GM12875 (cell line): Measurements from ENCODE around the gene UFD1.
"Not testable (repeated sequence)": the region's sequence is repeated elsewhere in the genome, so short reads cannot be mapped to it uniquely, and the experiment has no call there.

Experiments
- H3K4me3 ChIP-seq: one replicate; pipeline ENCODE4 v1.5.1; 2011; ENCODE audit warnings: low read depth, low read length, control low read depth
- TF ChIP-seq, protein P1 (sequence below): IDR thresholded peaks from 2 replicates; pipeline ENCODE4 v1.5.1; 2011; ENCODE audit warnings: low read depth, mild to moderate bottlenecking, control low read depth, inconsistent platforms, low read length, moderate library complexity, borderline replicate concordance; ENCODE audit not compliant: insufficient read depth

Gene UFD1

DNA sequence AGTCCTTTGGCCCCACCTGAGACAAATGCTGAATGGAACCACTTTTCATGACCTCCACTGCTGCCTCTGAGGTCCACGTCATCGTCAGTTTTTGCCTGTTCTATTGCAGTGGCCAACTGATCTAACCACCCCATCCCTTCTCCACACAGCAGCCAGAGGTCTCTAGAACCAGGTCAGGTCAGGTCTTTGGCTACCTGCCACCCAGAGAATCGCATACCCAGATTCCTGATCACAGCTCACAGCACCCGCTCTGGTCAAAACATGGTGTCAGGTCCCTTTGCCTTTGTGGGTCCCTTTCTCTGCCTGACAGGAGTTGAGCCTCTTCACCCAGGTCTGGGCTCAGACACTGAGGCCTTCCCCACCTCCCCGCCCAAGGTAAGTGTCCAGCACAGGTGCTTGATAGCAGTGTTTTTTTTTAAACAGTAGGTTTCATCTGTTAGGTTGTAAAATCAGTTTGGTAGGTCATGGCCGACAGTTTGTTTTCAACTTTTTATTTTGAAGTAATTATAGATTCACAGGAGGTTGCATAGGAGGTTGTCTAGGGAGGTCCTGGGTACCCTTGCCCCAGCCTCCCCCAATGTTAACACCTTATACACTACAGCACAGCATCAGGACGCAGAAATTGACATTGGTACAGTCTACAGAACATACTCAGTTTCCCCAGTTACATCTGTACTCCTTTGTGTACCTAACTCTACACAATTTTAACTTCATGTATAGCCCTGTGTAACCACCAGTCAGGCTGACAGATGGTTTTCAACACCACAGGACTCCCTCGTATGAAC lies 38.4 kb downstream of the UFD1 start:
- TF ChIP-seq, protein P1, sequence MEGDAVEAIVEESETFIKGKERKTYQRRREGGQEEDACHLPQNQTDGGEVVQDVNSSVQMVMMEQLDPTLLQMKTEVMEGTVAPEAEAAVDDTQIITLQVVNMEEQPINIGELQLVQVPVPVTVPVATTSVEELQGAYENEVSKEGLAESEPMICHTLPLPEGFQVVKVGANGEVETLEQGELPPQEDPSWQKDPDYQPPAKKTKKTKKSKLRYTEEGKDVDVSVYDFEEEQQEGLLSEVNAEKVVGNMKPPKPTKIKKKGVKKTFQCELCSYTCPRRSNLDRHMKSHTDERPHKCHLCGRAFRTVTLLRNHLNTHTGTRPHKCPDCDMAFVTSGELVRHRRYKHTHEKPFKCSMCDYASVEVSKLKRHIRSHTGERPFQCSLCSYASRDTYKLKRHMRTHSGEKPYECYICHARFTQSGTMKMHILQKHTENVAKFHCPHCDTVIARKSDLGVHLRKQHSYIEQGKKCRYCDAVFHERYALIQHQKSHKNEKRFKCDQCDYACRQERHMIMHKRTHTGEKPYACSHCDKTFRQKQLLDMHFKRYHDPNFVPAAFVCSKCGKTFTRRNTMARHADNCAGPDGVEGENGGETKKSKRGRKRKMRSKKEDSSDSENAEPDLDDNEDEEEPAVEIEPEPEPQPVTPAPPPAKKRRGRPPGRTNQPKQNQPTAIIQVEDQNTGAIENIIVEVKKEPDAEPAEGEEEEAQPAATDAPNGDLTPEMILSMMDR = no peak
- no peak overlapping the region for H3K4me3 ChIP-seq

DNA sequence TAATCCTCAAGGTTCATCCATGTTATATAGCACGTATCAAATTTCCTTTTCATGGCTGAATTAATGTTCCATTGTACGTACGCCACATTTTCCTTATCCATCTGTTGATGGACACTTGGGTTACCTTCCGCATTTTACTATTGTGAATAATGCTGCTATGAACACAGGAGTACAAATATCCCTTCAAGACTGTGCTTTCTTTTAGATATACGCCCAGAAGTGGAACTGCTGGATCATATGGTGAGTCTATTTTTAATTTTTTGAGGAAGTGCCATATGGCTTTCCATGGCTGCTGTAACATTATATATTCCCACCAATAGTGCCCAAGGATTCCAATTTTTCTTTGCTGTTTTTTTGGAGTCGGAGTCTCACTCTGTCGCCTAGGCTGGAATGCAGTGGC lies 40.7 kb downstream of the UFD1 start:
- no peak overlapping the region for H3K4me3 ChIP-seq
- TF ChIP-seq, protein P1 = no peak

DNA sequence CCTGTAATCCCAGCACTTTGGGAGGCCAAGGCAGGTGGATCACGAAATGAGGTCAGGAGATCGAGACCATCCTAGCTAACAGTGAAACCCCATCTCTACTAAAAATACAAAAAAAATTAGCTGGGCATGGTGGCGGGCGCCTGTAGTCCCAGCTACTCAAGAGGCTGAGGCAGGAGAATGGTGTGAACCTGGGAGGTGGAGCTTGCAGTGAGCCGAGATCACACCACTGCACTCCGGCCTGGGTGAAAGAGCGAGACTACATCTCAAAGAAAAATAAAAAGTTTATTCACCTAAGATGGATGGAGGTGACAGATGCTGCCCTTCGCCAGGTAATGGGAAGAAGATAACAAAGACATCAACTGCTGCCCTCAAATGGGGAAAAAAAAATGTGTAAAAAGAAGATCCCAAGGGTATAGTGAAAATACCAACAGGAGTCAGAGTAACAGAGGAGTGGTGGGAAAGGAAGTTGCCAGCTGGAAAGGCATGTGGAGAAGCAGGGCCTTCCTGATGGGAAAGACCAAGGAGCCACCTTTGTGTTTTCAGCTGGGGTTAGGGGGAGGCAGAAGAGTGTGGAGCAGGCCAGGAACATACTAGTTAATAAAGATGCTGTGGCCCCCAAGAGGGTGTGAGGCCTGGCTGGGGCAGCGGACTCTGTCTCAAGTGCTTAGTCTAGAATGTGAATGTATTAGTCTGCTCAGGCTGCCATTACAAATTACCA lies 42.4 kb downstream of the UFD1 start:
- H3K4me3 ChIP-seq = not testable (repeated sequence)

DNA sequence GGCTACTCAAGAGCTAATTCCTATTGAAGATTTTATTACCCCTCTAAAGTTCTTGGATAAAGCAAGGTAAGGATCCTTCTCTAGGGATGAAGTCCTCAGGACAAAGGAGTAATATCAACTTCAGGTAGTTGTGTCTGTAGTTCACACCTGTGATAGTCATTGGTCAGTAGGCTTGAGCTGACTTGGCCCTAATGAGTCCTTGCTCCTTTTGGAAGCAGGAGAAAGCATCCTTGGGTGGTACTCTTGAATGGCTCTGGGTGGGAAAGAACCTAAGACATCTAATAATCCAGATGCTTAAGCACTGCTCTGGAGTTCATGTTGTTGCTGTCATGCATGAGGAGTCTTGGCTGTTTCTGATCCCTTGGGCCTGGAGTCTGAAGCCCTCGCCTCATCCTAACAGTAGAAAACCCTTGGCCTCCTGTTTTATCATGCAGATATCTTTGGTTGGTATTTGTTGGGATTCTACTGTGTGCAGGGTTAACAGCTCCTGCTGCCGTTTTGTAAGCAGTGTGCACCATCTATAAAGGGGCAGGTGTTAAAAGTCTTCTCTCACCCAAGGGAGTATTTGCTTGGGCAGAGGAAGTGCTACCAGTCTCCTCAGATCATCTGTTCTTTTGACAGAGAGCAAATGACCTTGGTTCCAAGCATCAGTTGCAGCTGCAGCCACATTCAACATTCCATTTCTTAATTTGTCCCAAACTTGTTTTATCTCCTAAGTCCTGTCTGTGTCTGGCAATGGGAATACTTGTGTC lies 44.0 kb downstream of the UFD1 start:
- TF ChIP-seq, protein P1 = no peak
- H3K4me3 ChIP-seq = no peak overlapping the region

DNA sequence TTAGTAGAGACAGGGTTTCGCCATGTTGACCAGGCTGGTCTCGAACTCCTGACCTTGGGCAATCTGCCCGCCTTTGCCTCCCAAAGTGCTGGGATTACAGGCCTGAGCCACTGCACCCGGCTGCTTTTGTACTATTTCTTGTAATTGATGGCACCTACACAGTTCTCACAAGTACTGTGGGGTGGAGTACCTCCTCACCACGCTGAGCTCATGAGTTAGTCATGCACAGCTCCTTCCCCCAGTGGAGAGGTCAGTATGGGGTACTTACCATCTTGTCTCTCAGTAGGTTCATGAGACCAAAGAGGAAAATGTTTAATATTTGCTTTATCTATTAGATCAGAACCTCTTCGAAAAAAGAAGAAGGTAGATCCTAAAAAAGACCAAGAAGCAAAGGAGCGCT lies 44.6 kb downstream of the UFD1 start:
- TF ChIP-seq, protein P1 = no peak
- no peak overlapping the region for H3K4me3 ChIP-seq

DNA sequence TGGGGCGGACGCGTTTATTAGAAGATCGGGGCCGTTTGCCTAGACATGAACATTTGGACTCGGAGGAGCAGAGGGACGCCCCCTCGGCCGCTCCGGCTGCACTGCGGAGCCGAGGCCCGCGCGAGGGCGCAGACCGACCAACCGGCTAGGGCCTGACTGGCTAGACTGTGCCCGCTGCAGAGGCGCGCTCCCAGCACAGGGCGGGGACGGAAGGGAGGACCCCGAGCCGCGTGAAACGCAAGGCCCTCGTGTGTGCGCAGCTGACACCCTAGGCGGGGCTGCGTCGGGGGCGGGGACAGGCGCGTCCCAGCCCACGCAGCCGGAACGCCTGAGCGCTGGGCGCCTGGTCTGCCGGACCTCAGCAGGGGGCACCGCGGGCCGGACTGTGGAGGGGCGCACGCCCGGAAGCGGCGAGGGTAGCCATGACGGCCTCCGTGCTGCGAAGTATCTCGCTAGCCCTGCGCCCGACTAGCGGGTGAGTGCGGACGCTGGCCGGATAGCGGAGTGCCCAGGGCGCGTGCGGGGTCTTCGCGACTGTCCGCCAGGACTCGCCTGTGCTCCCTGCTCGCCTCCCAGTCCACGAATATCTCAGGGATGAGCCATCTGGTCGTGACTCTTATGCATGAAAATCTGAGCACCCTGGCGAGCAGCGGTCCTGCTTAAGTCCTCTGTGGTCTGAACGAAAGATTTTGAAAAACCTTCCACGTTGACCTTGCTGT lies 46.7 kb downstream of the UFD1 start, which contains the start of gene MRPL40:
MRPL40 (plus strand) TSS at position 413 of the 719 bp plus-strand sequence; CDS start at position 423, 10 bp downstream.
- TF ChIP-seq, protein P1 = no peak

DNA sequence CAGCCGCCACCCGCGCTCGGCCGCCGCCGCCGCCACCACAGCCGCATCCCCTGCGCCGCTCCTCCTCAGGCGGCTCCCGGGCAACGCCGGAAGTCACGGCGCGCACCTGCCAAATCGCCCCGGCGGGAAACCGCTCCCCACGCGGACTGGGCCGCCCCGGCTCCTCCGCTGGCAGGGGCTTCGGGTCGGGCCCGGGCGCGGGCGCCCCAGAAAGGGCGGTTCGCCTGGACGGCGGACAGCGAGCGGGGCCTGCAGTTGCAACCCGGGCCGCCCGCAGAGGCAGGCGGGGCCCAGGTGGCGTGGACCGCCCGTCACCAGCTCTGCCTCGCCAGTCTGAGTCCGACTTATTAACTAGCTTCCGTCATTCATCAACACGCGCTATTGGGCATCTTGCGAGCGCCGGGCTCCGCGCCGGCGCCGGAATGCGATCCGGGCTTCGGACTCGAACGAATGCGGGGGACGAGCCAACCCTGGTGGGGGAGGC lies 47.3 kb downstream of the UFD1 start, which contains the start of gene HIRA:
HIRA (minus strand) TSS at position 85 of the 484 bp plus-strand sequence. CDS start 257 bp downstream, outside the sequence.
- H3K4me3 ChIP-seq = peak within 1 kb of the TSS; percentile 92
- TF ChIP-seq, protein P1 = no peak

More for the DNA sequence above, 46.7 kb downstream of the UFD1 start, which contains the start of gene MRPL40:
- peak within 1 kb of the TSS; percentile 92 for H3K4me3 ChIP-seq
